ENCODE data around the gene PYROXD2. TPM values are rescaled to one million over a fixed set of nuclear protein-coding genes. Genes with fewer than 3 reads are reported as not detected.

The PYROXD2 gene
- polyA plus RNA-seq, 4 donors, result 13.4 to 40.3 (median 19.9) TPM

GRCh38 chr10:98417481-98417959 lies 2.5 kb upstream of the PYROXD2 start:
- no peak for DNase-seq (ENCODE audit: low read depth in 4 of 4, low spot score in 3 of 4)

DNA sequence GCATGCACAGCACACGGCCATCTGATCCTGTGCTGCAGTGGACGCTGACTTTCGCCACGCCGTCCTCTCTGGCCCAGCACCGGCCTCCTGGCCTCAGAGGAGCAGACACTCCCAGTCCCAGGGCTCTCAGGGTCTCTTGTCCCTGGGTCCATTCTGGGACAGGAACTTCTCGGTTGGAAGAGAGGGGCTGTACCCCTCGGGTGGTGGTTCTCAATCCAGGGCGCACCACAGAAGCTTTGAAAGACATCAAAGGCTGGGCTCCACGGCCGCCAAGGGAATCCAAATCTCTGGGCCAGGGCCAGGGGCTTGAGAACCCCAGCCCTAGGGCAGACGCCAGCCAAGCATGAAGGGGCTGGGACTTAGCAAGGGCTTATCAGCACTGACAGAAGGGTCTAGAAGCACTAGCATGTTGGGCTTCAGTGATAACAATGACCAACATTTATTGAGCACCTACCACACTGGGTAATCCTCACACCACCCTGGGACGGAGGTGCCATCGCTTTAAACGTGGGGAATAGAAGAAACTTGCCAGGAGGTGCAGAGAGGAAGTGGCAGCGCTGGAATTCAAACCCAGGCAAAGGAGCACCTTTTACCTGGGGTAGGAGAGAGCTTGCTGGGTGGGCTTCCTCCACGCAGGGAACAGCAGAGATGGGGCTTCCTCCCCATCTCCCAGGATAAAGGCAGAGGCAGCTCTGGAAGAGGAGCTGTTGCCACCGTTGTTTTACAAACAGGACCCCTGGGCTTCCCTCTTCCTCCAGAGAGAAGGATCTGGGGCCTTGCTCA lies 1.8 kb upstream of the PYROXD2 start:
- DNase-seq (ENCODE audit: low read depth in 4 of 4, low spot score in 3 of 4), result no peak

GRCh38 chr10:98415731-98416119 lies 743 bp upstream of the PYROXD2 start:
- DNase-seq (ENCODE audit: low read depth in 4 of 4, low spot score in 3 of 4), result no peak

GRCh38 chr10:98414578-98414931 lies 427 bp downstream of the PYROXD2 start:
- DNase-seq (ENCODE audit: low read depth in 4 of 4, low spot score in 3 of 4), result no peak

DNA sequence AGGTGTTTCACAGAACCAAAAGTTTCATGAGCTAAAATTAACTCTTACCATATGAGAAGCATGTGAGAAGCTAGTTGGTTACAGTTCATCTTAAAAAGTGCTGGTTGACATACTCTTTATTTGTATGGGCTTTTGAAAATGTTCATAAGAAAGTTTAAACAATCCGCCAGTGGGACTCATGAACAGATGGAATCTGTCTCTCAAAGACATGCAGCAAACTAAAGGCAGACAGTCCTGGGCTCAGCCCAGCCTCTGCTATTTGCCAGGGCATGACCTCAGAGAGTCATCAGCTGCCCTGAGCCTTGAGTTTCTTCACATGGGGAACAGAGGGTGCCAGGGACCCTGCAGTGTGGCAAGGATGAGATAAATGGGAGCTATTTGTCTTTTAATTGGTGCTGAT lies 3.2 kb downstream of the PYROXD2 start:
- DNase-seq (ENCODE audit: low read depth in 4 of 4, low spot score in 3 of 4), result no peak

GRCh38 chr10:98411166-98411565 lies 3.8 kb downstream of the PYROXD2 start:
- DNase-seq (ENCODE audit: low read depth in 4 of 4, low spot score in 3 of 4), result no peak

DNA sequence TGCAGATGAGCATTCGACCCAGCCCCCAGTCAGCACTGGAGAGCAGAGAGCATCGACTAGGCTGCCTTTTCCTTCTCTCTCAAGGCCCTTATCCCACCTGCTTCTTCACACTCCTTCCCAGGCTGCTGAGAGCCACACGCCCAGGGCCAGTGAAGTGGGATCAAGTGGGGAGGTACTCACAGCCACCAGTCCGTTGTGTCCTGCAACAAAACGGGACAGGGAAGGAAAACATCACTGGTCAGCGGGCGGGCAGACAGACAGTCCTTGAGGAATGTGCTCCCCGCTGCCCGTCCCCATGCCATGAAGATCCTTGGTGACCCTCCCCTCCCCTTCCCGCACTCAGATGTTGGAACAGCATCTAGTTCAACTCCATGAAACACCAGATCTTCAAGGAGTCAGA lies 4.2 kb downstream of the PYROXD2 start:
- no peak for DNase-seq (ENCODE audit: low read depth in 4 of 4, low spot score in 3 of 4)

- DNase-seq (ENCODE audit: low read depth in 4 of 4, low spot score in 3 of 4), result no peak
Measured at GRCh38 chr10:98410135-98410743, 4.7 kb downstream of the PYROXD2 start.

GRCh38 chr10:98408799-98409198 lies 6.2 kb downstream of the PYROXD2 start:
- no peak for DNase-seq (ENCODE audit: low read depth in 4 of 4, low spot score in 3 of 4)

- DNase-seq (ENCODE audit: low read depth in 4 of 4, low spot score in 3 of 4), result no peak
Measured at GRCh38 chr10:98407744-98408241, 7.2 kb downstream of the PYROXD2 start.

DNA sequence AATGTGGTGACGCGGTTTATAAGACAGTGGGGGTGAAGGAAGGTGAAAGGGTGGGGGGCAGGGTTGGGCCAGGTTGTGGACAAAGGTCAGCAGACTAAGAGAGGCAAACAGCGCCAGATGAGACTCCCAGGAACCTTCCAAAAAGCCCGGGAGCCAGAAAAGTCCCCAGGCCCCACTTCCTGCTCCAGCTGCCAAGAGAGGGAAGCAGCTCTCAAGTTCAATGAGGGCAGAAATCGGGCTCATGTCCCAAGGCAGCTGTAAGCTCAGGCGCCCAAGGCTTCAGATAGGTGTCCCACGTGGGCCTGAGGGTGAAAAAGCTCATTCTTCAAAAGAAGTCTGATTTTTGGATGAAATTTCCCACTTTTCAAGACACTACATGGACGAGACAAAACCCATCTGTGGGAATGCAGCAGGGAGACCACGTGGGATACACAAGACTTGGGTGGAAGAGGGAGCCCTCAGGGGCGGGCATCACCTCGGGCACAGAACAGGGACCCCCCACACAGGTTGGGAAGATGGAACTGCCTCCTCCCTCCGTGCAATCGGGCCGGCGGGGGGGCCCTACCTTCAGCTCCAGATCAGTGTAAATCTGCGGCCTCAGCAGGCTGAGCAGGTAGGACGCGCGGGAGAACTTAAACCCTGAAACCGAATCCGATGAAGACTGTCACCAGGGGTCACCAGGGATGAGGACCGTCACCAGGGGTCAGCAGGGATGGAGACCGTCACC lies 7.8 kb downstream of the PYROXD2 start:
- DNase-seq (ENCODE audit: low read depth in 4 of 4, low spot score in 3 of 4), result no peak

GRCh38 chr10:98405422-98405821 lies 9.6 kb downstream of the PYROXD2 start:
- DNase-seq (ENCODE audit: low read depth in 4 of 4, low spot score in 3 of 4), result no peak

- no peak for DNase-seq (ENCODE audit: low read depth in 4 of 4, low spot score in 3 of 4)
Measured at GRCh38 chr10:98404571-98405359, 10.2 kb downstream of the PYROXD2 start.

GRCh38 chr10:98403812-98404504 lies 11.0 kb downstream of the PYROXD2 start:
- no peak for DNase-seq (ENCODE audit: low read depth in 4 of 4, low spot score in 3 of 4)

DNA sequence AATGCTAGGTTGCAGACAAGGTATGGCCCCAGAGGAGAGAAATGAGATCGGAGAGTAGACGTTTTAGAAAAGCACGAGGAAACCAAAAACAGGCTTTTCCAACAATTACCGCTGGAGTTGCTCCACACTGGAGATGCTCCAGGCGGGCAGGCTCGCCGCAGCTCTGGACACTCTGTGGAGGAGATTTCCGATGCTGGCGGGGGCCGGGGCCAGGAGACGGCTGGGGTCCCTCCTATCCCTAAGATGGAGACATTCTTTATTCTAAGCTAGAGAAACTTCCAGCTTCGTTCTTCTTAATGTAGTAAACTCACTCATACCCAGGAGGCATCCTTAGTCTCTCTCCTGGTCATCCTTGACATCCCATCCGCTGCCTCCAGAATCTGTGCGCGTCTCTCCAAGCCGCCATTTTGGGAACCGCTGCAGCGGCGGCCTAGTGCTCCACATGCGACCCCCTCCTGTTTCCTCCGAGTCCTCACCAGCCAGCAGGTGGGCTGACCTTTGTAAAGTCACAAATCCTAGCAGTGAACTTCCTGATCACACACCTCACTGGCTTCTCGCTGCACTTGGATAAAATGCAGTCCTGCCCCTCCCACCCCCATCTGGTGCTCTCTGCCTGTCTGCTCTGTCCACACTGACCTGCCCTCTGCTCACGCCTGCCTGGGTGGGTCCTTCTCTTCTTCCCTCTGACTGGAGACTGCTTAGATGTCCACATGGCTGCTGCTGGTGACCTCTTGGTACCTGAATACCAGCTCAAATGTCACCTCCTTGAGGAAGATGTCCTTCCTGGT lies 11.9 kb downstream of the PYROXD2 start:
- DNase-seq (ENCODE audit: low read depth in 4 of 4, low spot score in 3 of 4), result no peak

GRCh38 chr10:98402478-98402877 lies 12.5 kb downstream of the PYROXD2 start:
- no peak for DNase-seq (ENCODE audit: low read depth in 4 of 4, low spot score in 3 of 4)

- no peak for DNase-seq (ENCODE audit: low read depth in 4 of 4, low spot score in 3 of 4)
Measured at GRCh38 chr10:98400482-98400881, 14.5 kb downstream of the PYROXD2 start.

DNA sequence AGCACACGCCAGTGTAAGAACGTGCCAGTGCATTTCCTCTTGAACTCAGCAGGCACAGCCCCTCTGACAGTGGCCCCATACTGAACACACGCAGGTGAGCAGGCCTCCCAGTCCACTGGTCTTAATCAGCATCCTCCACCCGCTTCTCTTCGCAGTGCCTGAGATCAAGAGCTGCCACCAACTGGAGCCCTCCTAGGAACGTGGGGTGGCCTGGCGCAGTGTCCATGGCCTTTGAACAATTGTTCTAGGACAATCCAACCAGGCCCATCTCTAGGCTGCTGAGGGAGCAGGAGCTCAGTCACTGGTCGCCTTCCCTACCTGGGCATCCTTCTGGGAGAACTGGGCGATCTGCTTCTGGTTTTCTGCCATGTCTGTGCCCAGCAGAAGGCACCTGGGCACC lies 15.2 kb downstream of the PYROXD2 start:
- DNase-seq (ENCODE audit: low read depth in 4 of 4, low spot score in 3 of 4), result no peak

GRCh38 chr10:98397089-98397600 lies 17.8 kb downstream of the PYROXD2 start:
- DNase-seq (ENCODE audit: low read depth in 4 of 4, low spot score in 3 of 4), result no peak
